GM12801 (cell line): ENCODE data around the gene HNF1B.

Experiments
- CTCF ChIP-seq: IDR thresholded peaks from one replicate; pipeline ENCODE4 v1.5.1; 2011; ENCODE audit warnings: control low read depth; ENCODE audit not compliant: insufficient read length; ENCODE audit errors: extremely low read depth

The HNF1B gene

GRCh38 chr17:37742116-37742761, 2.6 kb downstream of the HNF1B start:
- no peak for TF ChIP-seq CTCF

- TF ChIP-seq CTCF, result no peak
Measured at GRCh38 chr17:37741341-37742115, 3.3 kb downstream of the HNF1B start.

GRCh38 chr17:37740915-37741314, 3.9 kb downstream of the HNF1B start:
- no peak for TF ChIP-seq CTCF

GRCh38 chr17:37737971-37738370, 6.9 kb downstream of the HNF1B start:
- TF ChIP-seq CTCF, result no peak

- TF ChIP-seq CTCF, result no peak
Measured at GRCh38 chr17:37737081-37737480, 7.8 kb downstream of the HNF1B start.

- no peak for TF ChIP-seq CTCF
Measured at GRCh38 chr17:37736428-37736827, 8.4 kb downstream of the HNF1B start.

- no peak for TF ChIP-seq CTCF
Measured at GRCh38 chr17:37735165-37735564, 9.7 kb downstream of the HNF1B start.
